Sigmoid colon (tissue), 7 donors: Measurements from ENCODE around the gene GOLGA8B. TPM values are rescaled to one million over a fixed set of nuclear protein-coding genes. Genes with fewer than 3 reads are reported as not detected.
A peak's percentile ranks its signal among the peaks of the same experiment; 100 is the strongest.

ENCODE experiments used
- DNase-seq: peaks from one replicate; pipeline ENCODE4 v3.0.0-alpha.2; 2019
- H3K27ac ChIP-seq, 4 donors: fragments of 200-600 bp; sonication (generic); one replicate each; pipeline ENCODE4 v1.5.1; 2016 to 2019; ENCODE audit warnings: mild to moderate bottlenecking in 1 of 4
- H3K27me3 ChIP-seq, 3 donors: fragments of 200-600 bp; sonication (generic); one replicate each; pipeline ENCODE4 v1.5.1; 2019; ENCODE audit warnings: mild to moderate bottlenecking in 1 of 3
- H3K36me3 ChIP-seq, 4 donors: fragments of 200-600 bp; sonication (generic); one replicate each; pipeline ENCODE4 v1.5.1; 2016 to 2019
- H3K4me1 ChIP-seq, 4 donors: fragments of 200-600 bp; sonication (generic); one replicate each; pipeline ENCODE4 v1.5.1; 2017 to 2019
- H3K4me3 ChIP-seq, 4 donors: fragments of 200-600 bp; sonication (generic); one replicate each; pipeline ENCODE4 v1.5.1; 2017 to 2019; ENCODE audit warnings: mild to moderate bottlenecking in 2 of 4, moderate library complexity in 1 of 4
- H3K9me3 ChIP-seq, 4 donors: fragments of 200-600 bp in 3 of 4; sonication (generic) in 3 of 4; one replicate each; pipeline versions ENCODE4 v1.5.1 to v1.6.1; 2013 to 2019
- CTCF ChIP-seq, 4 experiments: fragments of 450-650 bp in 3 of 4; fragments of 200-600 bp in 1 of 4; IDR thresholded peaks; one replicate each; pipeline ENCODE4 v1.5.1; 2016 to 2019; ENCODE audit warnings: antibody characterized with exemption in 4 of 4, mild to moderate bottlenecking in 3 of 4, moderate library complexity in 2 of 4
- EP300 ChIP-seq, 4 donors: sonication (generic); formaldehyde crosslinking; IDR thresholded peaks; one replicate each; pipeline ENCODE4 v1.6.1; 2017; ENCODE audit warnings: antibody characterized with exemption in 4 of 4
- POLR2A ChIP-seq, 2 donors: fragments of 450-650 bp; IDR thresholded peaks; one replicate each; pipeline ENCODE4 v1.6.1; 2016; ENCODE audit warnings: antibody characterized with exemption in 2 of 2, mild to moderate bottlenecking in 2 of 2, moderate library complexity in 2 of 2
- POLR2AphosphoS5 ChIP-seq, 4 donors: sonication (generic); formaldehyde crosslinking; IDR thresholded peaks; one replicate each; pipeline ENCODE4 v1.6.1; 2017; ENCODE audit warnings: antibody characterized with exemption in 4 of 4
- WGBS, 2 donors: extraction: QIAGEN DNeasy Blood & Tissue Kit; methylation state at CpG; one replicate each; pipeline ENCODE4 v1.1.7; 2013; 5-methylcytosine and 5-hydroxymethylcytosine counted together
- intact Hi-C: fragments of 100-400 bp; cut with DNase I; formaldehyde crosslinking; loops from one replicate; pipeline ENCODE4 v1.15.1; 2023
- polyA plus RNA-seq, 3 donors: library from polyadenylated mRNA; stranded (reverse); fragments of 200-250 nt; gene quantifications; one replicate each; pipeline ENCODE4 v1.2.3, GENCODE V29; 2013
- total RNA-seq, 4 donors: library from RNA; depleted of rRNA; stranded (reverse); fragments of >200 nt; gene quantifications; one replicate each; pipeline ENCODE4 v1.1.0, GENCODE V29; 2016
- donor health status: healthy with polysubstance abuse.
- donor health status: Bipolar disorder and iron deficiency.
- donor health status: healthy.

Gene GOLGA8B
- total and polyA plus RNA-seq, 7 donors: 1.2 to 102 (median 57.6) TPM

DNA sequence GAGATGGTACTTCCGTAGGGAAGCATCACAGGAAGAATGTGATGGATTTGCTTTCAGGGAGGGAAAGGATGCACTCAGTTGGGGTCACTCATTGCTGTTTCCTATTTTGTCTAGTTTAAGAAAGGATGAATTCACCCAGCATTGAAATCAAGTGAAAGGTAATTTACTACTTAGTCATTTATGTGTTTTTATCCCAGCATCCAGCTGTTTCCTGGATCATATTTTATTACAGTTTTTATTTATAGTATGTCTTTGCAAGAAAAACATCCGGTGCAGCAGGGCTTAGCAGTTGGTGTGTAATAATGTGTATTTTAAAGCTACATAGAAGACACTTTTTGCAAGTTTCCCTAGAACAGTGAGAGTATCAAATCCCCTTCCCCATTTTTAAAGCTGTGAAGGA, 37.4 kb upstream of the GOLGA8B start:
- no peak for DNase-seq
- Histone ChIP-seq H3K9me3 (no peaks in the 10 kb centered on the region), H3K4me1 (peaks cover 0 to 29% (median 13%) of the 10 kb centered on the region in 4 donors), H3K36me3 (no peaks in the 10 kb centered on the region), H3K27ac (no peak overlapping the region), H3K27me3 (no peaks in the 10 kb centered on the region), H3K4me3 (no peak overlapping the region)
- 20 to 24% methylated on average over 2 of the region's 2 CpGs for WGBS, 2 donors
- intact Hi-C loops: loop anchor here (2.0 kb wide), 1 partner anchor 300 kb away; no protein-coding TSS in a partner anchor
- no peak for TF ChIP-seq POLR2AphosphoS5 (IDR thresholded peaks at IDR 0.05)
- no peak for TF ChIP-seq POLR2A (IDR thresholded peaks at IDR 0.05)
- TF ChIP-seq EP300 (IDR thresholded peaks at IDR 0.05): no peak
- TF ChIP-seq CTCF (IDR thresholded peaks at IDR 0.05): no peak

GRCh38 chr15:34620142-34620541, 36.7 kb upstream of the GOLGA8B start:
- Histone ChIP-seq H3K27me3 (no peaks in the 10 kb centered on the region), H3K36me3 (no peaks in the 10 kb centered on the region), H3K4me1 (peaks cover 0 to 29% (median 13%) of the 10 kb centered on the region in 4 donors), H3K27ac (no peak overlapping the region), H3K9me3 (no peaks in the 10 kb centered on the region), H3K4me3 (no peak overlapping the region)
- intact Hi-C loops: loop anchor here (2.0 kb wide), 1 partner anchor 301 kb away; no protein-coding TSS in a partner anchor
- WGBS, 2 donors: 0 to 32% methylated on average over 1 of the region's 1 CpG
- TF ChIP-seq EP300 (IDR thresholded peaks at IDR 0.05) (no peak), POLR2AphosphoS5 (IDR thresholded peaks at IDR 0.05) (no peak), POLR2A (IDR thresholded peaks at IDR 0.05) (no peak), CTCF (IDR thresholded peaks at IDR 0.05) (no peak)
- no peak for DNase-seq

DNA sequence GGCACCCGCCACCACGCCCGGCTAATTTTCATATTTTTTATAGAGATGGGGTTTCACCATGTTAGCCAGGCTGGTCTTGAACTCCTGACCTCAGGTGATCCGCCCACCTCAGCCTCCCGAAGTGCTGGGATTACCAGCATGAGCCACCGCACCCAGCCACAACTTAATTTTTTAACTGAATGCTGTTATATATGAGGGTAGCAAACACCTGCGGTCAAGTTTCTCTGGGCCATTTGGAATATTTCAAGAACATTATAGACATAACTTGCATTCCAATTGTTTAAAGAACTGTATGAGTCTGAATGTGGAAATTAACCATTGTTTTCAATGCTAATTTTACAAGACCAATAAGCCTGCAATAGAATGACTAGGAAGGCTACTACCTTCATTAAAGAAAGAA, 35.7 kb upstream of the GOLGA8B start:
- Histone ChIP-seq H3K4me1 (peaks cover 0 to 29% (median 13%) of the 10 kb centered on the region in 4 donors), H3K27me3 (no peaks in the 10 kb centered on the region), H3K4me3 (no peak overlapping the region), H3K27ac (no peak overlapping the region), H3K36me3 (no peaks in the 10 kb centered on the region), H3K9me3 (no peaks in the 10 kb centered on the region)
- intact Hi-C loops: no loop called here
- TF ChIP-seq EP300 (IDR thresholded peaks at IDR 0.05) (no peak), POLR2A (IDR thresholded peaks at IDR 0.05) (no peak), CTCF (IDR thresholded peaks at IDR 0.05) (no peak)
- 84 to 95% methylated on average over 7 of the region's 7 CpGs for WGBS, 2 donors
- DNase-seq: no peak

DNA sequence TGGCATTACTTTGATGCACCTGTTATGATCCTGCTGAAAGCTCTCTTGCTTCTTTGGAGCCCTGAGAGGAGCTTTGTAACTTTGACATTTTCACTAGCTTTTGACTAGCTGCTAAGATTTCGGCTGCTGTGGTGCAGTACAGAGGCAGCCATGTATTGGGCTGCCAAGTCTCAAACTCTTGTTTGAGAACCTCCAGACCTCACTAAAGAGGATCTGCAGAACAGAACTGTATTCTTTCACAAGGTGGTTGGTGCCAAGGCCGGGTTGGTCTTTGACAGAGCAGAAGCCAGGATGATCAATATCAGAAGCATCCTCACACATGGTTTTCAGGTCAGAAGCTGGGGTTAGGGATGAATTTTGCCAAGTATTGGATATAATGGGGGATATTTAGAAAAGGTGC, 34.6 kb upstream of the GOLGA8B start:
- Histone ChIP-seq H3K27me3 (no peaks in the 10 kb centered on the region), H3K36me3 (no peaks in the 10 kb centered on the region), H3K9me3 (no peaks in the 10 kb centered on the region), H3K4me3 (no peak overlapping the region), H3K27ac (no peak overlapping the region), H3K4me1 (peaks cover 0 to 29% (median 13%) of the 10 kb centered on the region in 4 donors)
- intact Hi-C loops: no loop called here
- no peak for DNase-seq
- no peak for TF ChIP-seq POLR2A (IDR thresholded peaks at IDR 0.05)
- peak in 3 of 4 donors; percentile 33 to 91 (median 88) for TF ChIP-seq POLR2AphosphoS5 (IDR thresholded peaks at IDR 0.05)
- TF ChIP-seq EP300 (IDR thresholded peaks at IDR 0.05): no peak
- no peak for TF ChIP-seq CTCF (IDR thresholded peaks at IDR 0.05)
- 44 to 74% methylated on average over 2 of the region's 2 CpGs for WGBS, 2 donors

GRCh38 chr15:34616613-34617012, 33.2 kb upstream of the GOLGA8B start:
- H3K36me3 ChIP-seq: no peaks in the 10 kb centered on the region
- H3K4me3 ChIP-seq: no peak overlapping the region
- no peak for TF ChIP-seq POLR2AphosphoS5 (IDR thresholded peaks at IDR 0.05)
- TF ChIP-seq EP300 (IDR thresholded peaks at IDR 0.05): no peak
- TF ChIP-seq POLR2A (IDR thresholded peaks at IDR 0.05): no peak
- TF ChIP-seq CTCF (IDR thresholded peaks at IDR 0.05): no peak
- no peak overlapping the region for H3K27ac ChIP-seq
- no peaks in the 10 kb centered on the region for H3K9me3 ChIP-seq
- WGBS, 2 donors: 36 to 63% methylated on average over 5 of the region's 5 CpGs
- peaks cover 0 to 29% (median 13%) of the 10 kb centered on the region in 4 donors for H3K4me1 ChIP-seq
- no peak for DNase-seq
- intact Hi-C loops: no loop called here
- no peaks in the 10 kb centered on the region for H3K27me3 ChIP-seq
